ENCODE measurements around the gene RPS6KA2. TPM values are rescaled to one million over a fixed set of nuclear protein-coding genes. Genes with fewer than 3 reads are reported as not detected.
"Not testable (repeated sequence)": the region's sequence is repeated elsewhere in the genome, so short reads cannot be mapped to it uniquely, and the experiment has no call there.

The RPS6KA2 gene
- total RNA-seq, 1 donor from 2014 or later: 122 TPM

- DNase-seq (ENCODE audit: low read depth in 2 of 2): no peak
Observed at GRCh38 chr6:166635013-166635970, 8.2 kb upstream of the RPS6KA2 start.

- DNase-seq (ENCODE audit: low read depth in 2 of 2): not testable (repeated sequence)
Observed at GRCh38 chr6:166634581-166634980, 7.5 kb upstream of the RPS6KA2 start.

- peak; percentile 81 to 89 for DNase-seq (ENCODE audit: low read depth in 2 of 2)
Observed at GRCh38 chr6:166633732-166634535, 6.9 kb upstream of the RPS6KA2 start.

- no peak for DNase-seq (ENCODE audit: low read depth in 2 of 2)
Observed at GRCh38 chr6:166632731-166633130, 5.7 kb upstream of the RPS6KA2 start.

GRCh38 chr6:166630462-166630861, 3.4 kb upstream of the RPS6KA2 start:
- DNase-seq (ENCODE audit: low read depth in 2 of 2): peak in 1 of 2 donors; percentile 52

GRCh38 chr6:166629628-166630027, 2.6 kb upstream of the RPS6KA2 start:
- DNase-seq (ENCODE audit: low read depth in 2 of 2): no peak

- DNase-seq (ENCODE audit: low read depth in 2 of 2): peak; percentile 47 to 93
Observed at GRCh38 chr6:166627875-166628801, 1.1 kb upstream of the RPS6KA2 start.

GRCh38 chr6:166626177-166627032, 646 bp downstream of the RPS6KA2 start:
- peak in 1 of 2 donors; percentile 60 for DNase-seq (ENCODE audit: low read depth in 2 of 2)

GRCh38 chr6:166625356-166625755, 1.7 kb downstream of the RPS6KA2 start:
- peak; percentile 81 to 89 for DNase-seq (ENCODE audit: low read depth in 2 of 2)

GRCh38 chr6:166624275-166624674, 2.8 kb downstream of the RPS6KA2 start:
- DNase-seq (ENCODE audit: low read depth in 2 of 2): peak in 1 of 2 donors; percentile 32

- no peak for DNase-seq (ENCODE audit: low read depth in 2 of 2)
Observed at GRCh38 chr6:166623318-166623717, 3.7 kb downstream of the RPS6KA2 start.

- no peak for DNase-seq (ENCODE audit: low read depth in 2 of 2)
Observed at GRCh38 chr6:166621114-166621540, 5.9 kb downstream of the RPS6KA2 start.

- no peak for DNase-seq (ENCODE audit: low read depth in 2 of 2)
Observed at GRCh38 chr6:166620478-166621113, 6.5 kb downstream of the RPS6KA2 start.

GRCh38 chr6:166619912-166620311, 7.1 kb downstream of the RPS6KA2 start:
- peak in 1 of 2 donors; percentile 47 for DNase-seq (ENCODE audit: low read depth in 2 of 2)

- DNase-seq (ENCODE audit: low read depth in 2 of 2): no peak
Observed at GRCh38 chr6:166618866-166619761, 7.9 kb downstream of the RPS6KA2 start.

GRCh38 chr6:166618251-166618650, 8.8 kb downstream of the RPS6KA2 start:
- no peak for DNase-seq (ENCODE audit: low read depth in 2 of 2)

- no peak for DNase-seq (ENCODE audit: low read depth in 2 of 2)
Observed at GRCh38 chr6:166617359-166617758, 9.7 kb downstream of the RPS6KA2 start.
